HG02571 (cell line): ENCODE data around the gene QRFP.
"Not testable (repeated sequence)": the region's sequence is repeated elsewhere in the genome, so short reads cannot be mapped to it uniquely, and the experiment has no call there.

Source experiments
- ATAC-seq: cut with Tn5 transposase; IDR thresholded peaks from one replicate; pipeline ENCODE4 v1.9.1; 2021; ENCODE audit warnings: mild to moderate bottlenecking, moderate library complexity; ENCODE audit not compliant: unreplicated experiment

The QRFP gene

GRCh38 chr9:130919559-130920145 lies 23.0 kb upstream of the QRFP start:
- ATAC-seq = no peak

DNA sequence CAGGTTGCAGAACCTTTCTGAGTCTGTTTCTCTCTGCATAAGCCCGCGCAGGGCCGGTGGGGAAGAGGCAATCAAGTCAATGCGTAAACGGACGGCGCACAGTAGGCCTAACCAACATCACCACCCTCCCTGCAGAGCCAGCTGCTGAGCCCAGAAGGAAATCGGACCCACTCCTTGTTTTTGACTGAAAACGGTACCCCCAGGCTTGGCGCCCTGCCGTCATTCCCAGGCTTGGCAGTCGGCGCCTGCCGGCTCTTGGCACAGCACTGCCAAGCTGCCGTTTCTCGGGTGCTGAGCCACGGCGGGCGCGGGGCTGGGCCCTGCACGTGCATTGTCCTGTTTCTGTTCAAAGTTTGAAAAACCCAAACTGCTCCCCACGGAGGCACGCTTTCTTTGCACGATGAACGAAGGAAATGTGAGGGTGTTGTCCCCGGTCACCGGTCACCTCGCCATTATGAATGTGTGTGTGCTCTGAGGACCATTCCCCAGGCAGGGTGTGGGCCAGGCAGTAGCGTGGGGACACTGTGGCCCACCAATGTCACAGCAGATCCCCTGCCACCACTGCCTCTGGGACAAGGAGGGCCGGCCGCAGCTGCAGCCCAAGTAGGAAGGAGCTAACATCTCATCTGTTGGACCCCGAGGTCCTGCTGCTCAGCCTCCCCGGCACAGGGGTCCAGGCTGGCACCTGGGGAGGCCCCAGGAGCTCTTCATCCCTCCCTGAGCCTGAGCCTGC lies 22.4 kb upstream of the QRFP start:
- no peak for ATAC-seq

DNA sequence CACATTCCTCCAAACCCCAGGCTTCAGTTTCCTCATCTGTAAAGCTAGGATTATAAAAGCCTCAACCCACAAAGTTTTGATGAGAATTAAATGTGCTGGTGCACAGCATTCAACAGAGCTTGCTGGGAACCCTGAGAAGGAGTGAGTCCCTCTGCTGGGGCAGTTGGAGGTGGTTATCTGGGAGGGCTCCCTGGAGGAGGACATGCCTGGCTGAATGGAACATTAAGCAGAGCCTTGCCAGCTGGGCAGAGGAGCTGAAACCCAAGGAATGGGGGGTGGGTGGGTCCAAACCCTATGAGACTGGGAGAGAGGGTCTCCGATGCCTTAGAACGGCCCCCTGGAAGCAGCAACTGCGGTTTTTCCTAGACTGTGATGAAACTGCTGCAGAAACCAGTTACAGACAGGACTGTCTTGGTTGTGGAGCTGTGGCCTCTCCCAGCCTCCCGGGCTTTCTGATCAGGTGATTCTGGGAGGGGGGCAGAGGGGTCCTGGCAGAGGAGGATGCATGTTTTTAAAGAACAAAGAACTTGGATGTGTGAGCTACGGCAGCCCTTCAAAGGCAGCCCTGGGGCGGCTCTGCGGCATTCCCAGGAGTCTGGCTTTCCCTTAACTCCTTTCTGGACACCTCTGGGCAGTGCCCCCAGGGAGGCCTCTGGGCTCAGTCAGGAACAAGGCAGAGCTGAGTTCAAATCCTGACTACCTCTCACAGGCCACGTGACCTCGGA lies 21.7 kb upstream of the QRFP start:
- ATAC-seq = no peak

DNA sequence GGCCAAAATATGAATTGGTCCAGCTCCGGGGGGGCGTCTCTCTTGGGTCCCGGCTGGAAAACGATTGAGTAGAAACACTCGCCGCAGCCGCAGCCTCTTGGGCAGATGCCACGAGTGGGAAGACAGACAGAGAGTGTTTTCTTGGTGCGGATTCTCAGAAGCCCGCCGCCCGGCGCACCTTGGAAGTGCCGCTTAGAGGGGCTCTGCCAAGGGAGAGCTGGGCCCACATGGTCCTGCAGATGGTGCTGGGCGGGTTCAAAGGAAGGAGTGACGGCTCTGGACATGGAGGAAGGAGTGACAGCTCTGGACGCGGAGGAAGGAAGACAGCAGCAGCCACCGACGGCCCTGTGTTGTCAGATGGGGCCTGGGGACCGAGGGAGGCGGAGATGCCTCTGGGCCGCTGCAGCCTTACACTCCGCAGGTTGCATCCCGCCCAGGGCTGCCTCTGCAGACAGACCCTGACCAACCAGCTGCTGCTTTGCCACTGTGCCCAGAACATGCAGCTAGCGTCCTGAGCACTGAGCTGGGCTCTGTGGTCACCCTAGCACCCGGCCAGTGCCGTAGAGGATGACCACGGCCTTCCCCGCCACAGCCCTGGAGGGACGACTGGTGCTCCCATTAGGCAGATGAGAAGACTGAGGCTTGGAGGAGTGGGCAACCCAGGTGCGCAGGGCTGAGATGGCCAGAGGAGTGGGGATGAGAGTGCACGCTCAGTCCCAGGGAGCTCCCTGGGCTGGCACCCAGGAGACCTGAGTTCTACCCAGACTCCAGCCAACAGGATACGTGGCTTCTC lies 20.8 kb upstream of the QRFP start:
- no peak for ATAC-seq

GRCh38 chr9:130915096-130915447 lies 18.5 kb upstream of the QRFP start:
- no peak for ATAC-seq

- ATAC-seq = no peak
Measured at GRCh38 chr9:130914417-130915095, 17.9 kb upstream of the QRFP start.

- ATAC-seq = no peak
Measured at GRCh38 chr9:130913599-130914416, 17.2 kb upstream of the QRFP start.

DNA sequence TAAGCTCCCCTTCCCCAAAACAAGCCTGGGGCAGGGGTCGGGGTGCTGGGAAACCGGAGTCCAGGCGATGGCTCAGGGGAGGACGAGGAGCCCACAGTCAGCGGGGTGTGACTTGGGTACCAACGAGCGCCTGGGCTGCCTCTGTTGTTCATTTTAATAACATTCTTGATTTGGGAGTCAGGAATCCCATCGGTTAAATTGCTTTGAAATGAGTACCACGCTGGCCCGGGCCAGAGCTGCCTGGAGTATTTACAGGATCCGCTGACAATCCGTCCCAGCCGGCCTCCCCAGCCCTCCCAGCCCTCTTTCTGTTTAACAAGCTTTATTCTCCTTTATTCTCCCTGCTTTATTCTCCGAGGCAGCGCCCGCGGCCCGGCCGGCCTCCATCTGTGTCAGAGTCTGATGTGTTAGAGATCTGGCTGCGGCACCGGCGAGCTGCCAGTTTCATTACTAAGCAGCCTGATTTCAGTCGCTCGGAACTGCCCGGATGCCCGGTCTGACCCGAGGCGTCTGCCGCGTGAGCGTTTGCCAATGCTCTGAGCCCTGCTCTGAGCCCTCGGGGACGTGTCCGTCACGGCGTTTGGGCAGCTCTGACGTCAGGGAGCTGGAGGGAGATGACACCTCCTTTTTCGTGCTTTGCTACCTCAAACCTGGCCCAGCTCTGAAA lies 16.5 kb upstream of the QRFP start:
- ATAC-seq = no peak

DNA sequence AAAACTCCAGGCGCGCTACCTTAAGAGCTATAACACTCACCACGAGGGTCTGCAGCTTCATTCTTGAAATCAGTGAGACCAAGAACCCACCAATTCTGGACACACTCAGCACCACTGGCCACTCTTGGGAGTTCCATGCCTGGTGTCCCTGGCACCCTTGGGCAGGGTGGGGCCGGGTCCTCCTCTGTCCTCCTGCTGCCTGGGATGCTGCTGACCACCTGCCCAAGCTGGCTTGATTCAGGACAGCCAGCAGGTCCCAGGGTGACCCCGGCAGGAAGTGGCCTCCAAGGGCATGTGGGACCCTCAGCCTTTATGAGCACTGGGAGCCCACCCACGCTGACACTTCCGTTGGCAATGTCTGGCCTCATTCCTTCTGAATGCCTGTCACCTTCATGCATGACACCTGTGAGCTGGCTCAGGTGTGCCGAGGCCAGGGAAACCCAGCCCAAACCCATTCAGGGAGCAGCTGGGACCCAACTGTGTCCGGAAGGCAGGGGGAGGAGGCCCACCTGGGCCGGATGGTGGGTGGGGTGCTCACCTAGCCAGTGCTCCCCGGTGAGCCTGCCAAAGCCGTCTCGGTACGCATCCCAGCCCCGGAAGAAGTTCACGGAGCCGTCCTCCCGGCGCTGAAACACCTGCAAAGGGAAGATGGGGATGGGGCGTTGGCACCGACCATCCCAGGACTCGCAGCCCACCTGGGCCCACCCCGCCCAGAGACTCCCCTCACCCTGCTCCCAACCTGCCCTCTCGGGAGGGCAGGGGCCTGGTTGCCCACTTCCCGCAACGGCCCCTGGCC lies 14.8 kb upstream of the QRFP start:
- no peak for ATAC-seq

- not testable (repeated sequence) for ATAC-seq
Measured at GRCh38 chr9:130910670-130911069, 14.1 kb upstream of the QRFP start.

GRCh38 chr9:130910041-130910440 lies 13.4 kb upstream of the QRFP start:
- ATAC-seq = not testable (repeated sequence)

DNA sequence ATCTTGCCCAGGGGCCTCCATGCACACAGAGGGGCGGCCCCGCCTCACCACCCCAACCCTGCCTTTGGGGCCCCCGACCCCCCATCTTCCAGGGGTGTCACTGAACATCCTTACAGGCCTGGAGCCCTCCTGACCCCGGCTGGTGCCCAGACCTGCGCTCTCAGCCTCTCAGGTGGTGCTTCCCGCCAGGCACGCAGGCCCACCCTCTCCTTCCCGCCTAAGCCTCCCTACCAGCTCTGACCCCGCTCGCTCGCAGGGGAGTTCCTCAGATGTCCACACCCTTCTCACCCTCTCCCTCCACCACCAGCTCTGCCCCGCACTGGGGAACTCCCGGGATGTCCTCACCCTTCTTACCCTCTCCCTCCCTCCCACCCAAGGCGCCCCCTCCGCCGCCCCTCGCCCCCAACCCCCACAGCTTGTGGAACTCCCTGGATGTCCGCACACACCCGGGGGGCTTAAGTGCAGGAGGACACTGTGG lies 12.3 kb upstream of the QRFP start:
- no peak for ATAC-seq

- no peak for ATAC-seq
Measured at GRCh38 chr9:130908146-130908877, 11.7 kb upstream of the QRFP start.

- no peak for ATAC-seq
Measured at GRCh38 chr9:130906735-130907416, 10.3 kb upstream of the QRFP start.

GRCh38 chr9:130905902-130906734 lies 9.5 kb upstream of the QRFP start:
- ATAC-seq = no peak

GRCh38 chr9:130905125-130905901 lies 8.7 kb upstream of the QRFP start:
- ATAC-seq = no peak
